Transverse colon (tissue), 4 donors: ENCODE data around the gene GMDS. TPM values are rescaled to one million over a fixed set of nuclear protein-coding genes. Genes with fewer than 3 reads are reported as not detected.

Source experiments
- DNase-seq: peaks from one replicate; pipeline ENCODE4 v3.0.0-alpha.2; 2019
- H3K27ac ChIP-seq, 4 donors: fragments of 200-600 bp; sonication (generic); 2 replicates each; pipeline ENCODE4 v1.5.1; 2016 to 2018; ENCODE audit warnings: inconsistent platforms in 4 of 4
- H3K27me3 ChIP-seq: fragments of 200-600 bp; sonication (generic); 2 replicates; pipeline ENCODE4 v1.5.1; 2017; ENCODE audit warnings: inconsistent platforms
- H3K36me3 ChIP-seq, 4 donors: fragments of 200-600 bp; sonication (generic); 2 replicates each; pipeline ENCODE4 v1.5.1; 2017 to 2019; ENCODE audit warnings: inconsistent platforms in 4 of 4
- H3K4me1 ChIP-seq, 4 donors: fragments of 200-600 bp; sonication (generic); 2 replicates each; pipeline ENCODE4 v1.5.1; 2017 to 2020; ENCODE audit warnings: inconsistent platforms in 4 of 4
- H3K4me3 ChIP-seq, 4 donors: fragments of 200-600 bp; sonication (generic); 1 replicate in 1 of 4; 2 replicates in 3 of 4; pipeline versions ENCODE4 v1.5.1 to v1.6.1; 2017 to 2019; ENCODE audit warnings: inconsistent platforms in 4 of 4
- H3K9me3 ChIP-seq, 2 donors: fragments of 200-600 bp; sonication (generic); 2 replicates each; pipeline ENCODE4 v1.5.1; 2017 to 2019; ENCODE audit warnings: inconsistent platforms in 2 of 2
- EP300 ChIP-seq: sonication (generic); formaldehyde crosslinking; IDR thresholded peaks from one replicate; pipeline ENCODE4 v1.6.1; 2017; ENCODE audit warnings: antibody characterized with exemption, low read depth
- POLR2A ChIP-seq: fragments of 450-650 bp; IDR thresholded peaks from one replicate; pipeline ENCODE4 v1.6.1; 2016; ENCODE audit warnings: antibody characterized with exemption, mild to moderate bottlenecking, moderate library complexity
- POLR2AphosphoS5 ChIP-seq, 3 donors: sonication (generic); formaldehyde crosslinking; IDR thresholded peaks; one replicate each; pipeline ENCODE4 v1.6.1; 2016; ENCODE audit warnings: antibody characterized with exemption in 3 of 3
- WGBS, 2 donors: methylation state at CpG; one replicate each; pipeline ENCODE4 v1.1.5; 2018; ENCODE audit warnings: low coverage in 1 of 2; 5-methylcytosine and 5-hydroxymethylcytosine counted together
- in situ Hi-C, 4 donors: fragments of 200-750 bp; cut with MboI; loops; one replicate each; pipeline versions ENCODE4 v1.15.0 to v1.15.1; 2017; ENCODE audit warnings: low sequenced_read_pairs in 3 of 4, low pct_ligation_motif_present in 1 of 4, low pct_unique_long_range_greater_than_20kb in 1 of 4
- intact Hi-C: fragments of 100-400 bp; cut with DNase I; formaldehyde crosslinking; loops from one replicate; pipeline ENCODE4 v1.15.1; 2023; ENCODE audit warnings: low total_unique reads
- total RNA-seq, 4 donors: library from RNA; depleted of rRNA; stranded (reverse); fragments of >200 nt; gene quantifications; one replicate each; pipeline ENCODE4 v1.1.0, GENCODE V29; 2016
- TF ChIP-seq, protein P1 (sequence below), 5 experiments: fragments of 200-600 bp in 3 of 5; fragments of 450-650 bp in 2 of 5; sonication (generic) in 3 of 5; IDR thresholded peaks; 1 replicate in 2 of 5; 2 replicates in 3 of 5; pipeline ENCODE4 v1.5.1; 2016 to 2017; ENCODE audit warnings: antibody characterized with exemption in 5 of 5, inconsistent platforms in 3 of 5, mild to moderate bottlenecking in 2 of 5, moderate library complexity in 1 of 5

GMDS gene
- total RNA-seq, 4 donors from 2014 or later, result 66.2 to 546 (median 102) TPM

DNA sequence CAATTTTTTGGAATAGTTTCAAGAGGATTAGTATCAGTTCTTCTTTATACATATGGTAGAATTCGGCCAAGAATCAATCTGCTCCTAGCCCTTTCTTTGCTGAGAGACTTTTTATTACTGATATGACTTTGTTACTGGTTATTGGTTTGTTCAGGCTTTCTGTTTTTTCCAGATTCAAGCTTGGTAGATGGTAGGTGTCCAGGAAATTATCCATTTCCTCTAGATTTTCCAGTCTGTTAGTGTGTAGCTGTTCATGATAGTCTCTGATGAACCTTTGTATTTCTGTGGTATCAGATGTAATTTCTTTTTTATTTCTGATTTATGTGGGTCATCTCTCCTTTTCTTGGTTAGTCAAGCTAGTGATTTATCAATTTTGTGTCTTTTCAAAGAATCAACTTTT lies 167.6 kb downstream of the GMDS start:
- intact Hi-C loops, result no loop called here
- 96 to 100% methylated on average over 1 of the region's 1 CpG for WGBS, 2 donors
- TF ChIP-seq EP300, result no peak
- TF ChIP-seq, protein P1, sequence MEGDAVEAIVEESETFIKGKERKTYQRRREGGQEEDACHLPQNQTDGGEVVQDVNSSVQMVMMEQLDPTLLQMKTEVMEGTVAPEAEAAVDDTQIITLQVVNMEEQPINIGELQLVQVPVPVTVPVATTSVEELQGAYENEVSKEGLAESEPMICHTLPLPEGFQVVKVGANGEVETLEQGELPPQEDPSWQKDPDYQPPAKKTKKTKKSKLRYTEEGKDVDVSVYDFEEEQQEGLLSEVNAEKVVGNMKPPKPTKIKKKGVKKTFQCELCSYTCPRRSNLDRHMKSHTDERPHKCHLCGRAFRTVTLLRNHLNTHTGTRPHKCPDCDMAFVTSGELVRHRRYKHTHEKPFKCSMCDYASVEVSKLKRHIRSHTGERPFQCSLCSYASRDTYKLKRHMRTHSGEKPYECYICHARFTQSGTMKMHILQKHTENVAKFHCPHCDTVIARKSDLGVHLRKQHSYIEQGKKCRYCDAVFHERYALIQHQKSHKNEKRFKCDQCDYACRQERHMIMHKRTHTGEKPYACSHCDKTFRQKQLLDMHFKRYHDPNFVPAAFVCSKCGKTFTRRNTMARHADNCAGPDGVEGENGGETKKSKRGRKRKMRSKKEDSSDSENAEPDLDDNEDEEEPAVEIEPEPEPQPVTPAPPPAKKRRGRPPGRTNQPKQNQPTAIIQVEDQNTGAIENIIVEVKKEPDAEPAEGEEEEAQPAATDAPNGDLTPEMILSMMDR (IDR thresholded peaks at IDR 0.05), result no peak
- no peak for TF ChIP-seq POLR2A
- no peak for TF ChIP-seq POLR2AphosphoS5 (IDR thresholded peaks at IDR 0.05)
- Histone ChIP-seq H3K4me3 (no peak overlapping the region), H3K27ac (no peak overlapping the region), H3K27me3 (no peaks in the 10 kb centered on the region), H3K4me1 (no peaks in the 10 kb centered on the region), H3K9me3 (peaks cover 0 to 7% of the 10 kb centered on the region in 2 donors), H3K36me3 (no peaks in the 10 kb centered on the region)
- in situ Hi-C loops, result no loop called here
- DNase-seq, result no peak

- in situ Hi-C loops, result no loop called here
- H3K9me3 ChIP-seq, result no peaks in the 10 kb centered on the region
- 86 to 93% methylated on average over 2 of the region's 2 CpGs for WGBS, 2 donors
These were observed 171.9 kb downstream of the GMDS start for GRCh38 chr6:2073476-2073875.

GRCh38 chr6:2072453-2072852 lies 173.0 kb downstream of the GMDS start:
- no peaks in the 10 kb centered on the region for H3K9me3 ChIP-seq
- no peaks in the 10 kb centered on the region for H3K27me3 ChIP-seq
- TF ChIP-seq, protein P1 (IDR thresholded peaks at IDR 0.05), result no peak
- TF ChIP-seq POLR2AphosphoS5 (IDR thresholded peaks at IDR 0.05) (no peak), POLR2A (no peak), EP300 (no peak)
- H3K36me3 ChIP-seq, result no peaks in the 10 kb centered on the region
- H3K4me1 ChIP-seq, result no peaks in the 10 kb centered on the region
- no peak overlapping the region for H3K4me3 ChIP-seq
- no peak overlapping the region for H3K27ac ChIP-seq
- no peak for DNase-seq
- intact Hi-C loops, result no loop called here
- in situ Hi-C loops, result no loop called here

More at GRCh38 chr6:2073476-2073875, 171.9 kb downstream of the GMDS start:
- Histone ChIP-seq H3K4me3 (no peak overlapping the region), H3K27ac (no peak overlapping the region), H3K4me1 (no peaks in the 10 kb centered on the region), H3K27me3 (no peaks in the 10 kb centered on the region), H3K36me3 (no peaks in the 10 kb centered on the region)
- DNase-seq, result no peak
- intact Hi-C loops, result no loop called here
- TF ChIP-seq EP300, result no peak
- TF ChIP-seq POLR2AphosphoS5 (IDR thresholded peaks at IDR 0.05), result no peak
- TF ChIP-seq POLR2A, result no peak
- TF ChIP-seq, protein P1 (IDR thresholded peaks at IDR 0.05), result no peak

GRCh38 chr6:2063547-2063946 lies 181.9 kb downstream of the GMDS start:
- in situ Hi-C loops (no loop called here), intact Hi-C loops (no loop called here)
- Histone ChIP-seq H3K9me3 (no peaks in the 10 kb centered on the region), H3K4me3 (no peak overlapping the region), H3K27me3 (no peaks in the 10 kb centered on the region), H3K4me1 (peaks cover 0 to 5% (median 0%) of the 10 kb centered on the region in 4 donors), H3K36me3 (no peaks in the 10 kb centered on the region), H3K27ac (no peak overlapping the region)
- 39 to 43% methylated on average over 3 of the region's 3 CpGs for WGBS, 2 donors
- no peak for DNase-seq
- TF ChIP-seq EP300 (no peak), POLR2A (no peak)

DNA sequence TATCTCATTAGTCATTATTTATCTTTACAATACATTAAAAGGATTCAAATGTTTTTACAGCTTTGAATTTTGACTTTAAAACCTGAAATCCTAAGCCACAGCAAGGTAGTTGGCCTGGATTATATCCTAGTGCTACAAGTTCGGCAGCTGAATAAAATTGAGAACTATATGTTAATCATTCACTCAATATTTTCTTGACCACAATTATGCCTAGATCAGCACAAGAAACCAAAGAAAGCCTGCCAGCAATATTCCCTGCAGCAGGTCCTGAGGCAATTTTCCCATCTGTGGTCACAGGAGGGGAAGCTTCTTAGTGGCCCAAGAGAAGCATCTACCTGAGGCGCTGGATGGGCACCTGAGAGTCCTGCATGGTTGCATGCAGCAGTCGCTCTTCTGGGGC lies 183.5 kb downstream of the GMDS start:
- WGBS, 2 donors, result 60 to 75% methylated on average over 2 to 3 of the region's 3 CpGs
- in situ Hi-C loops (no loop called here), intact Hi-C loops (no loop called here)
- Histone ChIP-seq H3K9me3 (no peaks in the 10 kb centered on the region), H3K27me3 (no peaks in the 10 kb centered on the region), H3K36me3 (no peaks in the 10 kb centered on the region), H3K4me3 (no peak overlapping the region), H3K4me1 (peaks cover 0 to 5% (median 0%) of the 10 kb centered on the region in 4 donors), H3K27ac (no peak overlapping the region)
- TF ChIP-seq, protein P1 (IDR thresholded peaks at IDR 0.05), result no peak
- TF ChIP-seq POLR2A, result no peak
- TF ChIP-seq POLR2AphosphoS5 (IDR thresholded peaks at IDR 0.05), result no peak
- TF ChIP-seq EP300, result no peak
- no peak for DNase-seq
